K562 (cell line): Measurements from ENCODE around the gene CEMIP2. TPM values are rescaled to one million over a fixed set of nuclear protein-coding genes. Genes with fewer than 3 reads are reported as not detected.

ENCODE experiments used
- ATAC-seq: fragments of 200-7000 bp; cut with Tn5 transposase; 3 replicates; pipeline ENCODE4 v1.9.1; 2020; ENCODE audit warnings: moderate library complexity
- BruUV-seq: library from RNA; stranded (reverse); fragments of 400-500 nt; replicated peaks from 2 replicates; lab custom pipeline; 2021; lab: Mats Ljungman, UMichigan
- CTCF ChIA-PET: fragments of 300-600 bp; formaldehyde crosslinking; extraction: SDS; loops from one replicate; lab custom pipeline; 2021; ENCODE audit warnings: low intra/inter-chr PET ratio; lab: Yijun Ruan, JAX
- POLR2A ChIA-PET: fragments of 300-600, 350-650 bp; sonication (Branson Sonifier 250); formaldehyde crosslinking; extraction: SDS; loops from one replicate; lab custom pipeline; 2021; ENCODE audit warnings: antibody characterized with exemption, inconsistent platforms; lab: Yijun Ruan, JAX
- DNase-seq, 4 experiments: peaks; one replicate each; pipeline versions ENCODE4 v3.0.0 to v3.0.0-alpha.2; 2011 to 2018; ENCODE audit warnings: low spot score in 3 of 4, mixed read lengths in 3 of 4; ENCODE audit errors: extremely low read depth in 1 of 4
- FAIRE-seq: peaks from 2 replicates; lab custom pipeline; 2011; peaks lifted over from hg19 to GRCh38; lab: Jason Lieb, UNC
- H2AFZ ChIP-seq: 2 replicates; pipeline ENCODE4 v1.6.0; 2011; ENCODE audit warnings: low read depth, low read length, control low read depth, inconsistent platforms
- H3K27ac ChIP-seq: fragments of 200-600 bp; 3 replicates; pipeline ENCODE4 v1.8.0; 2011; ENCODE audit warnings: low read depth, mild to moderate bottlenecking, control low read depth, inconsistent platforms, low read length, moderate library complexity, mixed read lengths; ENCODE audit errors: extremely low read depth
- H3K27me3 ChIP-seq, 2 experiments: fragments of 300-600 bp in 1 of 2; 2 replicates in 1 of 2; 3 replicates in 1 of 2; pipeline versions ENCODE4 v1.6.0 to v1.8.0; 2011; ENCODE audit warnings: inconsistent platforms in 2 of 2, low read length in 2 of 2, mild to moderate bottlenecking in 1 of 2, mixed read lengths in 1 of 2, moderate library complexity in 1 of 2; ENCODE audit not compliant: control insufficient read depth in 2 of 2, insufficient read depth in 2 of 2
- H3K36me3 ChIP-seq: fragments of 300-600 bp; 3 replicates; pipeline ENCODE4 v1.8.0; 2011; ENCODE audit warnings: mild to moderate bottlenecking, low read length, inconsistent platforms; ENCODE audit not compliant: control insufficient read depth, insufficient read depth
- H3K4me1 ChIP-seq, 2 experiments: fragments of 200-600 bp in 1 of 2; replicated peaks in 1 of 2; 2 replicates in 1 of 2; 3 replicates in 1 of 2; pipeline versions ENCODE4 v1.5.1 to v1.8.0; 2011; ENCODE audit warnings: inconsistent platforms in 2 of 2, low read length in 2 of 2, mild to moderate bottlenecking in 1 of 2, mixed read lengths in 1 of 2, moderate library complexity in 1 of 2; ENCODE audit not compliant: control insufficient read depth in 2 of 2, insufficient read depth in 2 of 2
- H3K4me2 ChIP-seq: 2 replicates; pipeline ENCODE4 v1.6.1; 2011; ENCODE audit warnings: low read length, control low read depth, inconsistent platforms, mixed read lengths; ENCODE audit not compliant: insufficient read depth
- H3K4me3 ChIP-seq: fragments of 200-600 bp; sonication (generic), shearing (Covaris generic); 2 replicates; pipeline ENCODE4 v1.5.1; 2016; ENCODE audit warnings: control low read depth, inconsistent platforms
- H3K79me2 ChIP-seq: fragments of 200-600 bp; 3 replicates; pipeline ENCODE4 v1.8.0; 2011; ENCODE audit warnings: low read length, inconsistent platforms; ENCODE audit not compliant: control insufficient read depth, insufficient read depth
- H3K9ac ChIP-seq, 2 experiments: 2 replicates each; pipeline versions ENCODE4 v1.6.0 to v1.6.1; 2011; ENCODE audit warnings: low read depth in 2 of 2, low read length in 2 of 2, control low read depth in 1 of 2, inconsistent platforms in 1 of 2, mild to moderate bottlenecking in 1 of 2, mixed read lengths in 1 of 2; ENCODE audit not compliant: insufficient read depth in 1 of 2
- H3K9me1 ChIP-seq: one replicate; pipeline ENCODE4 v1.6.0; 2011; ENCODE audit warnings: inconsistent platforms, mild to moderate bottlenecking, low read length, moderate library complexity; ENCODE audit not compliant: control insufficient read depth, insufficient read depth
- H3K9me3 ChIP-seq: replicated peaks from 2 replicates; pipeline ENCODE4 v1.5.1; 2011; ENCODE audit warnings: low read depth, low read length, inconsistent platforms; ENCODE audit not compliant: control insufficient read depth, insufficient read depth
- H4K20me1 ChIP-seq: replicated peaks from 2 replicates; pipeline ENCODE4 v1.6.1; 2011; ENCODE audit warnings: low read length, inconsistent platforms, mixed read lengths; ENCODE audit not compliant: control insufficient read depth, insufficient read depth
- DIDO1 ChIP-seq: fragments of 450-650 bp; IDR thresholded peaks from 2 replicates; pipeline ENCODE4 v1.6.1; 2016; ENCODE audit warnings: low read depth, missing biosample characterization, missing genetic modification characterization
- EP300 ChIP-seq: IDR thresholded peaks from 2 replicates; pipeline ENCODE4 v1.6.1; 2012; ENCODE audit warnings: low read length, improper control_type of control experiment
- ETS1 ChIP-seq: conservative IDR thresholded peaks from 2 replicates; pipeline ENCODE4 v1.6.1; 2011; ENCODE audit warnings: low read depth, mild to moderate bottlenecking, low read length; ENCODE audit not compliant: control insufficient read depth
- HDAC8 ChIP-seq: fragments of 450-650 bp; IDR thresholded peaks from 2 replicates; pipeline ENCODE4 v1.6.1; 2016; ENCODE audit warnings: mild to moderate bottlenecking, missing genetic modification characterization, moderate library complexity, missing compliant biosample characterization
- HLTF ChIP-seq: fragments of 450-650 bp; IDR thresholded peaks from 2 replicates; pipeline ENCODE4 v1.6.1; 2016
- HNRNPUL1 ChIP-seq: fragments of 200-400 bp; formaldehyde crosslinking; IDR thresholded peaks from 2 replicates; pipeline ENCODE4 v1.6.1; 2017; ENCODE audit warnings: low read length
- MBD2 ChIP-seq: sonication (generic); IDR thresholded peaks from 2 replicates; pipeline ENCODE4 v1.6.1; 2016; ENCODE audit warnings: low read depth, borderline replicate concordance
- MCM7 ChIP-seq, 2 experiments: fragments of 450-650 bp; IDR thresholded peaks; 2 replicates each; pipeline ENCODE4 v1.6.1; 2016 to 2018
- PHB ChIP-seq: fragments of 250-450 bp; sonication (Bioruptor Pico); IDR thresholded peaks from 2 replicates; pipeline ENCODE4 v1.5.0; 2021
- TEAD4 ChIP-seq, 2 experiments: sonication (generic) in 1 of 2; formaldehyde crosslinking in 1 of 2; IDR thresholded peaks; 2 replicates each; pipeline versions ENCODE4 v1.6.1 to v1.8.0; 2012 to 2022; ENCODE audit warnings: borderline replicate concordance in 1 of 2, inconsistent platforms in 1 of 2, low read length in 1 of 2, mild to moderate bottlenecking in 1 of 2, missing genetic modification reagents in 1 of 2
- ZBTB1 ChIP-seq: sonication (generic); formaldehyde crosslinking; IDR thresholded peaks from 2 replicates; pipeline ENCODE4 v1.8.1; 2023; ENCODE audit warnings: missing genetic modification reagents, low read depth, mild to moderate bottlenecking, borderline replicate concordance
- ZBTB49 ChIP-seq: sonication (generic); formaldehyde crosslinking; IDR thresholded peaks from 2 replicates; pipeline ENCODE4 v1.8.0; 2022; ENCODE audit warnings: missing genetic modification reagents, mild to moderate bottlenecking, borderline replicate concordance
- ZNF174 ChIP-seq: fragments of 250-450 bp; sonication (Bioruptor Pico); IDR thresholded peaks from 2 replicates; pipeline ENCODE4 v1.4.0; 2020; ENCODE audit warnings: mild to moderate bottlenecking
- ZNF436 ChIP-seq: fragments of 250-450, 450-650 bp; sonication (Bioruptor Pico); formaldehyde crosslinking; IDR thresholded peaks from 2 replicates; pipeline ENCODE4 v1.7.0; 2020; ENCODE audit warnings: mild to moderate bottlenecking
- ZNF449 ChIP-seq: fragments of 250-450 bp; sonication (Bioruptor Pico); IDR thresholded peaks from 2 replicates; pipeline ENCODE4 v1.8.0; 2022; ENCODE audit warnings: moderate library complexity, mild to moderate bottlenecking, inconsistent platforms
- ZNF512 ChIP-seq: IDR thresholded peaks from 2 replicates; pipeline ENCODE4 v1.6.1; 2016; ENCODE audit warnings: missing genetic modification characterization, missing compliant biosample characterization
- WGBS: fragments of 100-300 bp; shearing (Covaris generic); methylation state at CpG from one replicate; pipeline ENCODE4 v1.1.6; 2016; ENCODE audit warnings: low coverage, mixed read lengths; ENCODE audit not compliant: insufficient coverage; ENCODE audit errors: missing lambda C conversion rate; 5-methylcytosine and 5-hydroxymethylcytosine counted together
- in situ Hi-C: fragments of 300-500 bp; cut with MboI; formaldehyde crosslinking; loops from 4 replicates; pipeline ENCODE4 v1.15.0; 2018; ENCODE audit warnings: inconsistent platforms, mixed read lengths
- intact Hi-C: fragments of 100-400 bp; cut with micrococcal nuclease; formaldehyde crosslinking; loops from 2 replicates; pipeline ENCODE4 v1.14.2; 2022
- polyA plus RNA-seq, 8 experiments: library from polyadenylated mRNA; depleted of rRNA in 4 of 8; stranded (reverse) in 5 of 8; unstranded in 3 of 8; fragments of >200 nt; fragmentation: Nextera tagmentation in 2 of 8; fragmentation: Illumina TruSeq in 1 of 8; extraction: Ambion mirVana in 2 of 8; extraction: Trizol in 1 of 8; gene quantifications; 2 replicates each; pipeline versions ENCODE4 v1.2.1 to v1.2.3, GENCODE V29; 2011 to 2014; ENCODE audit warnings: inconsistent platforms in 1 of 8, missing spikeins in 1 of 8
- total RNA-seq, 7 experiments: library from RNA; depleted of rRNA in 6 of 7; stranded (reverse); fragments of >200 nt in 6 of 7; fragmentation: Illumina TruSeq in 2 of 7; extraction: Trizol in 2 of 7; gene quantifications; 2 replicates each; pipeline versions ENCODE4 v1.2.1 to v1.2.3, GENCODE V29; 2011 to 2021; ENCODE audit warnings: low replicate concordance in 1 of 7

CEMIP2 gene
- total and polyA plus RNA-seq, 9 of the 15 experiments (the other 6 are each of a cell fraction or from before 2014, with no cell fraction given), result 5.4 to 29.9 (median 14.2) TPM

GRCh38 chr9:71684566-71684965 is 83.7 kb downstream of the CEMIP2 start:
- POLR2A ChIA-PET, result interaction anchor here (0.7 kb wide), 1 partner anchor 80 kb away, joined by 3 read pairs; no protein-coding TSS in a partner anchor
- TF ChIP-seq ZNF512, result no peak
- TF ChIP-seq MBD2, result no peak
- TF ChIP-seq ZNF174 (CRISPR knock-in tag), result no peak
- TF ChIP-seq MCM7 (IDR thresholded peaks at IDR 0.05), result no peak
- no peak for TF ChIP-seq ZNF449 (CRISPR knock-in tag)
- no peak for TF ChIP-seq PHB (CRISPR knock-in tag)
- no peak for TF ChIP-seq HDAC8 (tag)
- no peak for TF ChIP-seq DIDO1
- TF ChIP-seq ZBTB49 (CRISPR knock-in tag), result no peak
- TF ChIP-seq TEAD4 (IDR thresholded peaks at IDR 0.05; ENCODE audit: low read length), result no peak
- no peak for TF ChIP-seq TEAD4 (CRISPR knock-in tag; IDR thresholded peaks at IDR 0.05; ENCODE audit: borderline replicate concordance)
- no peak for TF ChIP-seq HNRNPUL1
- no peak for TF ChIP-seq ZBTB1
- TF ChIP-seq EP300, result no peak
- TF ChIP-seq ZNF436, result no peak
- TF ChIP-seq ETS1, result no peak
- TF ChIP-seq HLTF, result no peak

More at GRCh38 chr9:71684566-71684965, 83.7 kb downstream of the CEMIP2 start:
- WGBS, result 79% methylated on average over 2 of the region's 2 CpGs
- no peaks in the 10 kb centered on the region for H3K79me2 ChIP-seq
- BruUV-seq, result no TSS peak
- CTCF ChIA-PET, result no interaction called here
- H3K9ac ChIP-seq, result no peak overlapping the region
- H3K36me3 ChIP-seq, result peaks cover 9% of the 10 kb centered on the region; the same call in 1 of the 3 replicates
- no peaks in the 10 kb centered on the region for H3K9me1 ChIP-seq
- H2AFZ ChIP-seq, result no peak overlapping the region
- FAIRE-seq (no peak), DNase-seq (no peak), ATAC-seq (no peak)
- in situ Hi-C loops, result no loop called here
- H3K9me3 ChIP-seq, result no peaks in the 10 kb centered on the region
- intact Hi-C loops, result no loop called here
- H3K4me1 ChIP-seq, result peaks cover 0 to 13% of the 10 kb centered on the region in 2 experiments; a peak in 4 of 5 replicates
- no peaks in the 10 kb centered on the region for H3K27me3 ChIP-seq
- no peak overlapping the region for H3K4me3 ChIP-seq
- no peaks in the 10 kb centered on the region for H4K20me1 ChIP-seq
- no peak overlapping the region for H3K4me2 ChIP-seq
- no peak overlapping the region for H3K27ac ChIP-seq
